GM18507 (cell line): ENCODE data around the gene ANKFN1.

Source experiments
- DNase-seq: peaks from one replicate; pipeline ENCODE4 v3.0.0; 2011; ENCODE audit warnings: low read depth; ENCODE audit not compliant: insufficient read length; ENCODE audit errors: extremely low spot score
- FAIRE-seq: peaks from 2 replicates; lab custom pipeline; 2011; peaks lifted over from hg19 to GRCh38; lab: Jason Lieb, UNC

The ANKFN1 gene

DNA sequence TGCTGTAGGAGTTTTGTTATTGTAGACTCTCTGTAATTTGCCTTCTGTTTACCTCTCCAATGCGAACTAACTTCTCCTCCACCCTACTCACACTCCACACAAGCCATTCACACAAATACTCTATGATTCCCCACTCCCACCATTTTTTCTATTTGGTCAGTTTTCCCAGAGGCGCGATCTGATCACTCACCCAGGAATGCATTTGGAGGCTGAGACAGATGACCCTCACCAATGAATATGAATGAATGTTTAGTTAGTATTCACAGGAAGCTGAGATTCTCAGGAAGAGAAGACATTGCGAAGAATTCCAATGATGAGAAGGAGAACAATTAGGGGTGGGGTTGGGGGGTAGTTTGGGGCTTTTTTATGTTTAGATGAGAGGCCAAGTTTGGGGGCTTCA lies 10.5 kb upstream of the ANKFN1 start:
- no peak for FAIRE-seq

DNA sequence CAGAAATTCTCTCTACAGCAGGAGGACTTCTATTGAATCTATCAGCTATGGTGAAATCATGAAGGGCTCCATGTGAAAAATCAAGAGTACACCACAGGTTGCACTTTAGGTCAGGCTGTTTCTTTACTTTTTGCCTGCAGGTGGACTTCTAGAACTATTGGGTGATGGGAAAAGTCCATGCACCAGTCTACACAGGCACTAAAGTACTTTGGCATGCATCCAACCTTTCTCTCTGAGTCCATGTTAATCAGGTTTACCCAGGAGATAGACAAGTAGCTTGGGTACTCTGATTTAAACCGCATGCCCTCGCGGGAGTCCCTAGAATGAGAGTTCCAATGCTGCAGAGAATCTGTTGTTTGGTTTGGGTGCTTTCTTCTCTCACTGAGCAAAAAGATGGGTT lies 9.1 kb upstream of the ANKFN1 start:
- no peak for DNase-seq
- no peak for FAIRE-seq

More for the DNA sequence above, 10.5 kb upstream of the ANKFN1 start:
- no peak for DNase-seq

DNA sequence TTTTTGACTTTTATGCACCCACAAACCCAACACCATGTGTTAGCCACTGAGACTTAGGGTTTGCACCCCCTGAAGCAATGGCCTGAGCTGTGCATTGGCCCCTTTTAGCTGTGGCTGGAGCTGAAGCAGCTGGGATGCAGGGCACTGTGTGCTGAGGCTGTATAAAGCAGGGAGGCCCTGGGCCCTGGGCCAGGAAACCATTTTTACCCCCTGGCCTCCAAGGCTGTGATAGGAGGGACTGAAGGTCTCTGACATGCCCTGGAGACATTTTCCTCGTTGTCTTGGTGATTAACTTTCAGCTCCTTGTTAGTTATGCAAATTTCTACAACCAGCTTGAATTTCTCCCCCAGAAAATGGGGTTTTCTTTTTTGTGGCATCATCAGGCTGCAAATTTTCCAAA lies 6.7 kb upstream of the ANKFN1 start:
- DNase-seq (no peak), FAIRE-seq (no peak)

DNA sequence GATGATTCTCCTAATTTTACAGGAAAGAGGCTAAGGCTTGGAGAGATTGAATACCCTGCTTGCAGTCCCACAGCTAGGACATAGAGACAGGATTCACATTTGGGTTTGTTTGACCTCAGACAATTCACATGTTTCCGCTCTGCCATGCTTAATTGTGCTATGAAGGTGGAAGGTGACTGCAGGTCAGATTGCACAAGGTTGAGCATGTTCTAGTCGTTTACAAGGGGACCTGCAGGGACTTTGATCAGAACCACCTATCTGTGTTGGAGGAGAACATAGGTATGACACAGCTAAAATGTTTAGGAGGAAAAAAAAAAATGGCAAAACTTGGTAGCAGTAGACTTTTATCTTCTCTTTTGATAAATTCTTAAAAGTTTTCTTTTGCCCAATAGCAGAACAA lies 4.9 kb upstream of the ANKFN1 start:
- FAIRE-seq: no peak
- no peak for DNase-seq

DNA sequence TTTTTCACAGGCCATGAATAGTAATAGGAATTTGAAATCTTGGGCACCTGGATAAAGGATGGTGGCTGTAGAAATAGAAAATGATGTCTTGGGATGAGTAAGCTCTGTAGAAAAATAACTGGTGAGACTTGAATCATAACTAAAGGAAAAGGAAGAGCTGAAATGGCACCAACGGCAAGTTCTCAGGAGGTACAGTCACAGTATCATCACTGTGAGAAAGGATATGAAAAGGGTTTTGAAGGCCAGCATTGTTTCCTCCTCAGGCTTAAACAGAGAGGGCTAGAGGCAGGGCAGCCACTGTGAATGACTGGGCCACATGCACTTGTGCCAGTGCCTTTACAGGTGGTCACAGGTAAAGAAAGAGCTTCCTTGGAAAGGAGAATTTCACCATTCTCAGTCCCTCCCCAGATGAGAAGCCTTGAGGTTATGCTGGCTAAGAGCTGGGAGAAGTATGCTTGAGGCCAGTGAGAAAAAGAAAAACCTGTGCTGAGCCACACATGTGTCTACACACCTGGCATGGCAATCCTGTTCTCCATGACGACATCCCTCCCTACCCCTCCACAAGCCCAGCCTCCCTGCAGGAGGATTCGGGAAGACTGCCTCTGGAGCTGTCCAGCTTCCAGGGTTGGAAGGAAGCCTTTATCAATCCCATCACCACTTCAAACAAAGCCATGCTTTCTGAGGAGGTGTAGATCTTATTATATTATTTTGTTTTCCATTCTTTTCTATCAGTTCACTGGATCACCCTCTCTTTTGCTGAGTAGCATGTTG lies 3.8 kb upstream of the ANKFN1 start:
- DNase-seq (no peak), FAIRE-seq (no peak)

DNA sequence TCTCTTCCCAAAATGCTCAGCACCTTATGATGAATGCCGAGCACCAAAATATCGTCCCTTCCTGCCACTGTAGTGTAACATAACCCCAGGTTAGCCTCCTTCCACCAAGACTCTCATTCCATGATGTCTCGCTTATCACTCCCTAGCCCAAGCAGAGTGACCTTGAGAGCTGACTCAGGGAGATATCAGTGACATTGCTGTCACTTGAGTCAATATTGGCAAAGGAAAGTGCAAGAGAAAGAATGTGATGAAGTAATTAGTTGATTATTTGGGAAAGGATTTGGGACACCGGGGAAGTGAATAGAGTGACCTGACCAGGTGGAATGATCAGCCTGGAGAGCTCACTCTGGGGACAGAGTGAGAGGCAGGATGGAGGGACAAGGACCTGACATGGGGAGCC lies 2.6 kb upstream of the ANKFN1 start:
- no peak for DNase-seq

DNA sequence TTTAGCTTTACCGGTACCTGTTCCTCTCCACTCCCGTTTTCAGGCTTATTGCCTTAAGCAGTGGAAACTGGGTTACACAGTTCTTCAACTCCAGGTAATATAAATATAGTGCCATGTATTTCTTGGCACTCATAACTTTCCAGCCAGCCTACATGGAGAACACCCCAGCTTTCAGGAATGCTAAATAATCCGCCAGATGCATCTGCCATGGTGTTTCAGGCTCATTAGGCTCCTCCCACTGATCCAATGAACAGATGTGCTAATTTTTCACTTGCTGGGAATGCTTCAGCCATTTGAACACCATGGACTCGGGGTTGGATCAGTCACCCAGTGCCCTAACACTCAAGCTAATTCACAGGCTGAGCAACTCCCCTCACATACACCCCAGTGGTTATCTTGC lies 4.6 kb downstream of the ANKFN1 start:
- DNase-seq: no peak
- no peak for FAIRE-seq

More for the DNA sequence above, 2.6 kb upstream of the ANKFN1 start:
- no peak for FAIRE-seq

DNA sequence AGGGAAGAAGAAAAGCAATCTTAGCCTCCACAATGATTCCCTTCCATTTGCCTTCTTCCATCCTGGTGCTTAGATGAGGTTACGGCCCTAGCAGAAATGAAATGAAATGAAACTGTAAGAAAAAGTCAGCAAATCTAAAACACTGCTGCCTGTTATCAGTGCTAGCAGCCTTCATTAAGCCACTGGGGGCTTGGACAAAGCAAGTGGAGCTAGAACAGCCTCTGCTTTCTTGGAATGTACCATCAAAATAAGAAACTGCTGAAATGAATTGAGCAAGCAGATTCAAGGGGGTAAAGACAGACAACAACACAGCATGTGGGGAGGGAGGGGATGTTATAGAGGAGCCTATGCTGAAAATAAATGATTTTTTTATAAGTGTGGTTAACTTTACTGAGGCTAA lies 5.1 kb downstream of the ANKFN1 start:
- FAIRE-seq (no peak), DNase-seq (no peak)

DNA sequence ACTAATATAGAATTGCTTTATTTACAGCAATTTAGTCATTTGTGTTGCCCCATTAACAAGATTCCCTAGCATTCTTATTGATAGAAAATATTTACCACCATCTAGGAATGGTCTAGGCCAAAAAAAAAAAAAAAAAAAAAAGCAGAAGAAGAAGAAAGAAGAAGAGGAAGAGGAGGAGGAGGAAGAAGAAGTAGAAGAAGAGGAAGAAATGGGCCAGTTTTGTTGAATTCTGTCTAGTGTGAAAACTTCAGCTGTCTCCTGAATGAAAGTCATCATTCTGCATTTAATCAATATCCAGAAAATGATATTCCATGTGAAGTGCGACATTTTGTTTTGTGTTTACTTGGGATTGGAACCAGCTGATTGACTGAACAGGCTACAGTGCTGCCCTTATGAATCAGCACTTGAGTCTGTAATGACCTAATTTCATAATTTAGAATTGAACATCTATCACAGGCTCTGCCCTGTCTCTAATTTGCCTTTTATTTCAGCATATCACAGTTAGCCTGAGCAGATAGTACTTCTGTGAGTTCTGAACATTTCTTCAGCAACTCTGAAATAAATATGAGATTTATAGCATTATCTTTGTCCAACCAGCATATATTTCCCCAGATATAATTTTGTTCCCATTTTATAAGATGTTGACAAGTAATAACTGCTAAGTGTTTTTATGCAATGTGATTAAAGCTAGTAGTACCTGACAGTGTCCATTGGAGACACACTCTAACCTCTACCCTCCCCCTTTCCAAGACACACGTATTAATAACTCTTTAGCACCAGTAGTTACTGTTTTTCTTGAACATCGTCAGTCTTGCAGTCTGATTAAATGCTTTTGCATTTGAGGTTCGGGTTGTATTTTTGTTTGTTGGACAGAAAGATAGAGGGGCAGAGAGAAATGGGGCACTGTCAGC lies 5.9 kb downstream of the ANKFN1 start:
- DNase-seq: no peak
- FAIRE-seq: no peak

DNA sequence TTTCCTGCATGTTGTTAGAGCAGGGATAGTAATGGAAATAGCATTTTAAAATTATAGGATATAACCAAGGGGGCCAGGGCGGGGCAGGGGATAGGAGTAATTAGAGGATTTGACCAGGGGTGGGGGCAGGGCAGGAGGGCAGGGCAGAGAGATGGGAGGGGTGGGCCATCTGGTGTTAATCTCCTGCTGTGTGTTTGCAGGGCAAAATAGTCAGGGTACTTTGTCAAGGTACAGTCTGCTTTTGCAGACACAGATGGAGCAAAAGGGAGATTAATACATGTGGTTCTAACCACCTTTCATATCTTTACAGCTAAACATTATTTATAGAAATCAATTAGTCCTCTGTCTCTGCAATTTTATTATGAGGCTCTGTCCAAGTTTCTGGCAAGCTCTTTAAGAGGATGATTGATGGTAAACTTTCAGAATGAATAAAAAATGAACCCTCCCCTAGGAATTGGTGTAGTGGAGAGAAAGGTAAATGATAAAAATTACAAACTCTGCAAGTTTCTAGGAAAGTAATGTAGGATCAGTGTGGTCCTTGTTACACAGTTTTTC lies 6.6 kb downstream of the ANKFN1 start:
- FAIRE-seq (no peak), DNase-seq (no peak)

DNA sequence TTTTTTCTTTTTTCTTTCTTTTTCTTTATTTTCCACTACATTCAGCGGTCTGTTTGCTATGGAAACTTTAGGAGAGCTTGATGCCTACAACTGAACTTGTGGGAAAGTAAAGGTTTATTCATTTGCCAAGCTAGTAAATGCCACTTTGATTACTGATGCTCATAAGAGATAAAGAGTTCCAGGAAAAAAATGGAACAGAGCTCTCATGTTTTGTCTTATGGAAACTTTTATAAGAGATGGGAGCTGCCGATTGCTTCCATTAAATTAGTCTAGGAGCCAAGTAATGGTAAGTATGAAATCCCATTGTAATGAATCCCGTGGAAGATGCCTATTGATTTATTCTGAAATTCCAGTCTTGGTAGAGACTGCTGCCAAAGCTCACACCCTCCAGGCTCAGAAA lies 7.1 kb downstream of the ANKFN1 start:
- no peak for DNase-seq
- FAIRE-seq: no peak

DNA sequence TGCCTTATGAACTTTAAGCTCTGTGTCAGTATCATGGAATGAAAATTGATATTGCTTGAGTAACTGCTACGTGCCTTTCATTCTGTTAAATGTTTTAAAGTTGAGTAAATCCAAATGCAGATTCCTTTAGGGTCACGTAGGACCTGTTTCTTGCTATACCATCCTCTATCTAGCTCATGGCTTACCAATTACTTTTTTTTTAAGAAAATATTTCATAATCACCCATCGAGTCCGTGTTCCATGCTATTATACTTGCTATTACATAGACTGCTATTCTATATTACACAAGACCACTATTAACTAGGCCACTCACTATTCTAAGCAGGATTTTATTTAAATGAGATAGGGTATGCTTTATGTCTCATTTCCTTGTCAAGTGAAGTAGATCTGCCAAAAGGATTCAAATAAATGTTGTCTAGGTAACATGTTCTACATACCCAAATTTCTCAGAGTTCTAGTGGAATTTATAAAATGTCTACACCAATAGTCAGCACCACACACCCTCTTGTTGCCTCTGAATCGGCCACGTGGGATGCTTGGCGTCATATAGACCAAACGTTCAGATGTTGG lies 11.9 kb downstream of the ANKFN1 start:
- FAIRE-seq: no peak
- no peak for DNase-seq

DNA sequence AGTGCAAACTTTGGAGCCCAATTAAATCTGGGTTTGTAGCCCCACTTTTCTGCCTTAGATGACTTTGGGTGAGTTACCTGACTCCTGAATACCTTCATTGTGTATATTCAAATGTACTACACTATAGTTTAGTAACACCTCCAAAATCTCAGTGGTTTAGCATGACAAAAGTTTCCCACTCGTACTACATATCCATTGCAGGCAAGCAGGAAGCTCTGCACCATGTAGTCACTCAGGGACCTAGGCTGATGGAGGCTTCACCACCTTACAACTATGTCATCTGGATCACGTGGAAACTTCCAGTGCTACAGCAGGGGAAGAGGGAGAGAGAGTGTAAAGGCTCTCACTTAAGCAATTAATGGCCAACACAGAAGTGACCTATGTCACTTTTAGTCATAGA lies 14.2 kb downstream of the ANKFN1 start:
- DNase-seq: no peak
- no peak for FAIRE-seq

DNA sequence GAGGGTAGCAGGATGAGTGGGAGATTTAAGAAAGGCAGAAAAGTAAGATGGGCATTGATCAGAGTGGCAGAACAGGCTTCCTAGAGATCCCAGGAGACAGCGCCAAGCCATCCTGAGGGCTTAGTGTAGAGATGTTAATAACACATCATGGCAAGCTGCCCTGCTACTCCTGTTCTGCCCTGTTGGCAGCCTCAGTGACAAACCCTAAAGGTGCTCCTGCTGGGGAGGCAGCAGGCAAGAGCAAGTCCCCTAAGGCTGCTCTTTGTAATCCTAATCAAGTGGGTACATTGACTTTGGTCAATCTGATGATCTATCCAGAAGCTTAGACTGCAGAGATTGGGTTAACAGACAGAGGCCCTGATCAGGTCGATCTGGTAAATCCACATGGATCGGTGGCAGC lies 16.3 kb downstream of the ANKFN1 start:
- DNase-seq (no peak), FAIRE-seq (no peak)

DNA sequence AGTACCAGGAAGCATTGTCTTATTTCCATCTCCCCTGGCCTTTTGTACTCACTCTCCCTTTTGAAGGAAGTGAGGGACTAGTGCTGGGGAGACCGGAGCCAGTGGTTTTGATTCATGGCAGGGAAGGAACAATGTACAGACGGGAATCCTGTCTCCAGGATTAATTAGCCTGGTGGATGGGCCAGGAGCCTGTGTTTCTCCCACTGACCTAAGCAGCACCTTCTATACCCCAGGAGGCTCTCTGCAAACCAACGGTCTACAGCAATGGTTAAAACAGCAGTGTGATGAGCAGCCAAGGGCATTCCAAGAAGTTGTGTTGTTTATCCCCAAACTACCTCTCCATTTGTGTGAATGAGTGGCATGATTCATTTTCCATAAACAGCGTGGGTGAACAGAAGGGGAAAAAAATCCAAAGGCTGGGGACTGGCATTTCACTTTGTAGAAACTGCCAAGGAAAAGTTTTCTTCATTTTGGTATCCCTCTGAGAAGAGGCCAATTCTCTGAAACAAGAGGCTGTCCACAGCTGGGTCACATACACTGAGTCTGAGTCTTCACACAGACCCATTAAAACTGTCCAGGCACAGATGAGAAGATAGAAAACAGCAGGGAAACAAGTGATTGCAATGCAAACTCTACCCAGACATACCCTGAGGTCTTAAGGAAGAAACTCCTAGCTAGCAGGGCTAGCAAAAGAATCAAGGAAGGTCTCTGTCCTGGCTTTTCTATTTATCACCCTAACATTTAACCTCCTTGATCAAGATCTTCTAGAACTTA lies 18.1 kb downstream of the ANKFN1 start:
- no peak for DNase-seq
- no peak for FAIRE-seq

DNA sequence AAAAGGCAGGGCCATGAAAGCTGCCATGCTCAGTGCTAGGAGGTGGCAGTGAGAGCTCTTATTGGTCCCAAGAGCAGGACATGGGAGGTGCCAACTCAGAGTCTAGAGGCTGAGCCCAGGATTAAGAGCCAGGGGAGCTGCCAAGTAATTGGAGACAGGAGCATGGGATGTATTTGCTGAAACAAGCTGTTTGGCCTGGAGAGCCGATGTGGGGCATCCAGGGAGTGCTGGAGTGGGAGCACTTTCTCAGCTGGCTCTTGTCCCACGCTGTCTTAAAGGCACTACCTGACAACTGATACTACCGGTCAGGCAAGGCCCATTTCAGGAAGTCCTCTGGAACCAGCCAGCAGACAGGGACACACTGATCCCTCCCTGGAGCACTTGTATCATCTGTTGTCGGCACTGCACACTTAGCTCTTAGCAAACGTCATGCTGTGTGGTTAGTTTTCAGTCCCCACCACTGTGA lies 19.3 kb downstream of the ANKFN1 start:
- DNase-seq (no peak), FAIRE-seq (no peak)

DNA sequence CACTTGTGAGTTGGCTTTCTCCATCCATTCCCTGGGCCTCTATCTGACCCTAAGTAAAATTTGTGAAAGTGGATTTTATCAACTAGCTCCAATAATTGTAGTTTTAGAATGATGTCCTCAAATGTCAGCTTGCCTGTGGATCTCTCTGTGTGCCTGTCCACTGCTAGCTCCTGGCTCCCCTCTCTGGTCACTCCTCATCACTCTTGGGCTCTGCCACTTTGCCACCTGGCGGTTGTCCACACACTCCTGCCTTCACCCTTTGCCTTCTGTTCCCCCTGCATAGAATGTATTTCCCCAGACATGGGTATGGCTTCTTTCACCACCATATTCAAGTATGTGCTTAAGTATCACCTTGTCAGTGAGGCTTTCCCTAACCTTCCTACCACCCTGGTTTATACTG lies 19.8 kb downstream of the ANKFN1 start:
- DNase-seq (no peak), FAIRE-seq (no peak)

DNA sequence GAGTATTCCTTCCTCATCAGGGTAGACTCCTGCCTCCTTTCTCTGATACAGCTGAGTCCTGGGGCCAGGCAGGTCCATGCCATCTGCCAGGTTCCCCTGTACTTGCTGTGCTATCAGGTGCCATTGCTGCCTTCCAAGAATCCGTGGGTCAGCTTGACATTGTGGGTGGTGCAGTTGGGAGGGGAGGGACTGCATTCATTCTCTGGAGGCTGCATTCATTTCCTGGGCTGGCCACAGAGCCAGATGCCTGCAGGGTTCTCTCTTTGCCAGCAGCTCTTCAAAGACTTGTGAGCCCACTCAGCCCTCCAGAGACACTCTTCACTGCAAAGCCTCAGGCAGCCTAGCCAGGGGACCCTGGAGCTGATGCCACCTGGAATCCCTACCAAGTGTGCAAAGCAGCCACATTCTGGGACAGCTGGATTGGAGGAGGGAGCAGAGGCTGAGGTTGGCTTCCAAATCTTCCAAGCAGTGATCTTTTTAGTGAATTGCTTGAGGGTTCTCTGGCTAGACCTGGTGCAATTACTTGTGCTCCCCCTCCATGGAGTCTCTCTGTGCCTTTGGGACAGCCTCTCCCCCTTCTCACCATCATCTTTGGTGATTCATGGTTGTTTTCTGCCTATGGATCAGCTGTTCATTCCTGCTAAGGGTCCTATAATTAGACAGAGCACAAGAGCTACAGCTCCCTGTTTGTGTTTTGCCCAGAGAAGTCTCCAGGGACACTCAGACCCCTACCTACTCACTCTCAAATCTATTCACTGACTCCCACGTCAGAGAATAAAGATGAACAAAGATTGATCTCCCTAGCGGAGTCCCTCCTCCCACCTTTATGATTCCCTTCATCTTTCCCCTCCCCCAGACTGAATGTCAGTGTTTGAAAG lies 20.9 kb downstream of the ANKFN1 start:
- FAIRE-seq (no peak), DNase-seq (no peak)
